Measurements from ENCODE around the gene EFEMP2.

DNA sequence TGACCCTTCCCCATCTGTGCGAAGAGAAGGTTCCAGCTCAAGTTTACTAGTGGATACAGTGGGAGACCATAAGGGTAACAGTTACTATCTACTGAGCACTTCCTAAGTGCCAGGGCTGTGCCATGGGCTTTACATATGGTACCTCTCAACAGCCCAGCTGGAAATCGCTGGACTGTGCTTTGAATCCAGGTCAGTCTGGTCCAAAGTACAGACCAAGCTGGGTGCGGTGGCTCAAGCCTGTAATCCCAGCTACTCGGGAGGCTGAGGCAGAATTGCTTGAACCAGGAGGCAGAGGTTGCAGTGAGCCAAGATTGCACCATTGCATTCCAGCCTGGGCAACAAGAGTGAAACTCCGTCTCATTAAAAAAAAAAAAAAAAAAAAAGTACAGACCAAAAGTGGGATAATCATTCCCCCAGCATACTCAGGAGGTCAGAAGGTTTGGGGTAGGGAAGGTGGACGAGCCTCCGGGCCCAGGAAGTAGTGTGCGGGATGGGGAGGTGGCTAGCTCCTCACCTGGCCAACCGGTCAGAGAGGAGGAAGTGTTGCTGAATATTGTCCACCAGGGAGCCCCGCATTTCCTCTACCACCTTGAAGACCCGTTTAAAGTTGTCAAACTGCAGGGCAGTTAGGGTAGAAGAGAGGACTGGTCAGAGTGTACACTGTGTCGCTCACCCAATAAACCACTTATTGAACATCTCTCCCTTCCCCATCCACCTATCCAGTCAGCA is 13.4 kb upstream of the EFEMP2 start:
- TF ChIP-seq, protein P1, sequence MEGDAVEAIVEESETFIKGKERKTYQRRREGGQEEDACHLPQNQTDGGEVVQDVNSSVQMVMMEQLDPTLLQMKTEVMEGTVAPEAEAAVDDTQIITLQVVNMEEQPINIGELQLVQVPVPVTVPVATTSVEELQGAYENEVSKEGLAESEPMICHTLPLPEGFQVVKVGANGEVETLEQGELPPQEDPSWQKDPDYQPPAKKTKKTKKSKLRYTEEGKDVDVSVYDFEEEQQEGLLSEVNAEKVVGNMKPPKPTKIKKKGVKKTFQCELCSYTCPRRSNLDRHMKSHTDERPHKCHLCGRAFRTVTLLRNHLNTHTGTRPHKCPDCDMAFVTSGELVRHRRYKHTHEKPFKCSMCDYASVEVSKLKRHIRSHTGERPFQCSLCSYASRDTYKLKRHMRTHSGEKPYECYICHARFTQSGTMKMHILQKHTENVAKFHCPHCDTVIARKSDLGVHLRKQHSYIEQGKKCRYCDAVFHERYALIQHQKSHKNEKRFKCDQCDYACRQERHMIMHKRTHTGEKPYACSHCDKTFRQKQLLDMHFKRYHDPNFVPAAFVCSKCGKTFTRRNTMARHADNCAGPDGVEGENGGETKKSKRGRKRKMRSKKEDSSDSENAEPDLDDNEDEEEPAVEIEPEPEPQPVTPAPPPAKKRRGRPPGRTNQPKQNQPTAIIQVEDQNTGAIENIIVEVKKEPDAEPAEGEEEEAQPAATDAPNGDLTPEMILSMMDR (IDR thresholded peaks at IDR 0.05): no peak
- no peak for TF ChIP-seq EZH2 (IDR thresholded peaks at IDR 0.05)
- no peak for TF ChIP-seq EZH2phosphoT487 (IDR thresholded peaks at IDR 0.05)

Measured in neural progenitor cell (in vitro differentiated cells).